Measurements from ENCODE around the gene SCAF4.
"Not testable (repeated sequence)": the region's sequence is repeated elsewhere in the genome, so short reads cannot be mapped to it uniquely, and the experiment has no call there.

SCAF4 gene

DNA sequence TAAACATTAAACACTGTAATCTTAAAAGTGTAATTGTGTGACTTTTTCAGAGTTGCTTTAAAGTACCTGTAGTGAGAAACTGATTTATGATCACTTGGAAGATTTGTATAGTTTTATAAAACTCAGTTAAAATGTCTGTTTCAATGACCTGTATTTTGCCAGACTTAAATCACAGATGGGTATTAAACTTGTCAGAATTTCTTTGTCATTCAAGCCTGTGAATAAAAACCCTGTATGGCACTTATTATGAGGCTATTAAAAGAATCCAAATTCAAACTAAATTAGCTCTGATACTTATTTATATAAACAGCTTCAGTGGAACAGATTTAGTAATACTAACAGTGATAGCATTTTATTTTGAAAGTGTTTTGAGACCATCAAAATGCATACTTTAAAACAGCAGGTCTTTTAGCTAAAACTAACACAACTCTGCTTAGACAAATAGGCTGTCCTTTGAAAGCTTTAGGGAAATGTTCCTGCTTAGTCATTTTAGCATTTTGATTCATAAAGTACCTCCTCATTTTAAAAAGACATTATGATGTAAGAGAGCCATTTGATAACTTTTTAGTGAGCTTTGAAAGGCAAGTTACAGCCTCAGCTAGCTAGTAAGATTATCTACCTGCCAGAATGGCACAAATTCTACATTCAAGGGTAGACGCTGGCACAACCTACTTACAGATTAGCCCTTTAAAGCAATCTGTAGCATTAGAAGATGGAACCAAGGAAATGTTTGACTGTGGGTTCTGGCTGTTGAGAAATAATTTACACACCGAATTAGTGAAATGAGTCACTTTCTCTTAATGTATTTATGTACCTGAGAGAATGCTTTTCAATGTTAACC, 63.0 kb downstream of the SCAF4 start:
- DNase-seq = no peak

DNA sequence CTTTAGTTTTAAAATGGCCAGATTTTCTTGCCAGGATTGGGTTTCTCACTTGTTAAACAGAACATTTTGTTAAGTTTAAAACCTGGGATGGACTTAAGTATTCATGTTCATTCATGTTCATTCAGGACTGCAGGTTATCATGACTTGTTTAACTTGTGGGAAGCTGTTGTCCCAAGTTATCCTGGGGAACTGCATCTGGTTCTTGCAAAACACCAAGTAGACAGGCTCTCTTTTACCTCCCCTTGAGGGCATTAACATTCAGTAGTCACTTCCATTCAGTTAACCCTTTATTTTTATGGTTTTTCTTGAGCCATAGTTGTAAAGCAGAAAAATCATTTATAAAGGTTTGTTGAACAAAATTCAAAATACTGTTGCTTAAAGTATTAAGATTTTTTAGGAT, 64.3 kb downstream of the SCAF4 start:
- no peak for DNase-seq

DNA sequence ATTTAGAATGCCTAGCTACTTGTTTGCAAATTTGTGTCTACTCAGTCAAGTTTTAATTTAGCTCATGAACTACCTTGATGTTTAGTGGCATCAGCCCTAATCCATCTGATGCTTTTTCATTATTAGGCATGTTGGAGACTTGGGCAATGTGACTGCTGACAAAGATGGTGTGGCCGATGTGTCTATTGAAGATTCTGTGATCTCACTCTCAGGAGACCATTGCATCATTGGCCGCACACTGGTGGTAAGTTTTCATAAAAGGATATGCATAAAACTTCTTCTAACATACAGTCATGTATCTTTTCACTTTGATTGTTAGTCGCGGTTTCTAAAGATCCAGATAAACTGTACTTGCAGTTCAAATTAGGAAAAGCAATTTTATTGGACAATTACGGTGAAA, 64.8 kb downstream of the SCAF4 start:
- no peak for DNase-seq

DNA sequence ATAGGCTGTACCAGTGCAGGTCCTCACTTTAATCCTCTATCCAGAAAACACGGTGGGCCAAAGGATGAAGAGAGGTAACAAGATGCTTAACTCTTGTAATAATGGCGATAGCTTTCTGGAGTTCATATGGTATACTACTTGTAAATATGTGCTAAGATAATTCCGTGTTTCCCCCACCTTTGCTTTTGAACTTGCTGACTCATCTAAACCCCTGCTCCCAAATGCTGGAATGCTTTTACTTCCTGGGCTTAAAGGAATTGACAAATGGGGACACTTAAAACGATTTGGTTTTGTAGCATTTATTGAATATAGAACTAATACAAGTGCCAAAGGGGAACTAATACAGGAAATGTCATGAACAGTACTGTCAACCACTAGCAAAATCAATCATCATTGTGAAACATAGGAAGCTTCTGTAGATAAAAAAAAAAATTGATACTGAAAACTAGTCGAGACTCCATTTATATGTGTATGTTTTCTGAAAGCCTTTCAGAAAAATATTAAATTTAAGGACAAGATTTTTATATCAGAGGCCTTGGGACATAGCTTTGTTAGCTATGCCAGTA, 65.4 kb downstream of the SCAF4 start:
- no peak for DNase-seq

DNA sequence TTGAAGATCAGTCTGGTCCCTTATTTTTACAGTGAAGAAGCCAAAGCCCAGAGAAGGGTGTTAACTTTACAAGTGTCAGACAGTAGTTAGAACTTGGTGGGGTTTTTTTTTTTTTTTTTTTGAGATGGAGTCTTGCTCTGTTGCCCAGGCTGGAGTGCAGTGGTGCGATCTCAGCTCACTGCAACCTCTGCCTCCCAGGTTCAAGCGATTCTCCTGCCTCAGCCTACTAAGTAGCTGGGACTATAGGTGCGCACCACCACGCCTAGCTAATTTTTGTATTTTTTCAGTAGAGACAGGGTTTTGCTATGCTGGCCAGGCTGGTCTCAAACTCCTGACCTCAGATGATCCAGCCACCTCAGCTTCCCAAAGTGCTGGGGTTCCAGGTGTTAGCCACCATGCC, 66.0 kb downstream of the SCAF4 start:
- DNase-seq = not testable (repeated sequence)

DNA sequence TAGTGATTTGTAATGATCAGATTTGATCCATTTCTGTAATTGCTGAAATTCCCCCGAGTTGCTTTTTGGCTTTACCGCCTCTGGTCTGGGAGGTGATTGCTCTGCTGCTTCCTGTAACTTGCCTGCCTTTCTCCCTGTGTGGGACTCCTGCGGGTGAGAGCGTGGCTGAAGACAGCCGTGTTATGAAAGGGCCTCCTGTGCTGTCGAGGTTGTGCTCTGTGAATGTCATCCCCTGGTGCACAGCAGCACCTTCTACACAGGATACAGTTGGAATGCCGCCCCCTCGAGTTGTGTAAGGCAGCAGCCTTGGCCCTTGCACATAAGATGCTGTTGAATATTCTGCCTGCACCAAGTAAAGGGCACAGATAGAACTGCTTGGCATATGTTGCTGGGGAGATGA, 66.5 kb downstream of the SCAF4 start:
- no peak for DNase-seq

DNA sequence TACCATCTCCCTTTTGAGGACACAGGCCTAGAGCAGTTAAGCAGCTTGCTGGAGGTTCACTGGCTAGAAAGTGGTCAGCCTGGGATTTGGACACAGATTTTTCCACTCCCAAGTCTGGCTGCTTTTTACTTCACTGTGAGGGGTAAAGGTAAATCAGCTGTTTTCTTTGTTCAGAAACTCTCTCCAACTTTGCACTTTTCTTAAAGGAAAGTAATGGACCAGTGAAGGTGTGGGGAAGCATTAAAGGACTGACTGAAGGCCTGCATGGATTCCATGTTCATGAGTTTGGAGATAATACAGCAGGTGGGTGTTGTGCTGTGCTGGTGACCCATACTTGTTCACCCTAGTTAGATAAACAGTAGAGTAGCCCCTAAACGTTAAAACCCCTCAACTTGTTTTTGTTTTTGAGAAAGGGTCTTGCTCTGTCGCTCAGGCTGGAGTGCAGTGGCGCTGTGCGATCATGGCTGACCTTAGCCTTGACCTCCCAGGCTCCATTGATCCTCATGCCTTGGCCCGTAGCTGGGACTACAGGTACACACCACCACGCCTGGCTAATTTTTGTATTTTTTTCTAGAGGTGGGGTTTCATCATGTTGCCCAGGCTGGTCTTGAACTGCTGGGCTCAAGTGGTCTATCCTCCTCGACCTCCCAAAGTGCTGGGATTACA, 68.2 kb downstream of the SCAF4 start:
- no peak for DNase-seq

DNA sequence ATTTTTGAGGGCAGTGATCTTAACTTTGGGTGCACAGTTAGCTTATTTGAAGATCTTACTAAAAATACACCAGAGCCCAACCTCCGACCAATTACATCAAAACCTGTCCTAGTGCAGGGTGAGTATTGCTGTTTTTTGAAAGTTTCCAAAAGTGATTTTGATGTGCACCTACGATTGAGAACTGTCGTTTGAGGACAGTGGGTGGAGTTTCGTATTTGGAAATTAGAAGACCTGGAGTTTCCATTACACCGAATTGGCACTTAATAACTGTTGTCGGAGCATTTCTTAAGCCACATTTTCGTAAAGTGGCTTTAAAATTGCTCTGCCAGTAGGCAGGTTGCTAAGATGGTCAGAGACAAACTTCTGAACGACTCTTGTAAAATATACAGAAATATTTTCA, 71.3 kb downstream of the SCAF4 start:
- DNase-seq = no peak

DNA sequence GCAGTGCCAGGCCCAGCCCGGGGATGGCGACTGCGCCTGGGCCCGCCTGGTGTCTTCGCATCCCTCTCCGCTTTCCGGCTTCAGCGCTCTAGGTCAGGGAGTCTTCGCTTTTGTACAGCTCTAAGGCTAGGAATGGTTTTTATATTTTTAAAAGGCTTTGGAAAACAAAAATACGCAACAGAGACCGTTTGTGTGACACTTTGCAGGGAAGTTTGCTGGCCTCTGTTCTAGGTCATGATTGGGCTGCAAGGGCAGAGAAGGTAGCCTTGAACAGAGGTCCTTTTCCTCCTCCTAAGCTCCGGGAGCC, 71.7 kb downstream of the SCAF4 start:
- DNase-seq = no peak

DNA sequence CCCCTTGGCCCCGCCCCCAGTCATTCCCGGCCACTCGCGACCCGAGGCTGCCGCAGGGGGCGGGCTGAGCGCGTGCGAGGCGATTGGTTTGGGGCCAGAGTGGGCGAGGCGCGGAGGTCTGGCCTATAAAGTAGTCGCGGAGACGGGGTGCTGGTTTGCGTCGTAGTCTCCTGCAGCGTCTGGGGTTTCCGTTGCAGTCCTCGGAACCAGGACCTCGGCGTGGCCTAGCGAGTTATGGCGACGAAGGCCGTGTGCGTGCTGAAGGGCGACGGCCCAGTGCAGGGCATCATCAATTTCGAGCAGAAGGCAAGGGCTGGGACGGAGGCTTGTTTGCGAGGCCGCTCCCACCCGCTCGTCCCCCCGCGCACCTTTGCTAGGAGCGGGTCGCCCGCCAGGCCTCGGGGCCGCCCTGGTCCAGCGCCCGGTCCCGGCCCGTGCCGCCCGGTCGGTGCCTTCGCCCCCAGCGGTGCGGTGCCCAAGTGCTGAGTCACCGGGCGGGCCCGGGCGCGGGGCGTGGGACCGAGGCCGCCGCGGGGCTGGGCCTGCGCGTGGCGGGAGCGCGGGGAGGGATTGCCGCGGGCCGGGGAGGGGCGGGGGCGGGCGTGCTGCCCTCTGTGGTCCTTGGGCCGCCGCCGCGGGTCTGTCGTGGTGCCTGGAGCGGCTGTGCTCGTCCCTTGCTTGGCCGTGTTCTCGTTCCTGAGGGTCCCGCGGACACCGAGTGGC, 72.2 kb downstream of the SCAF4 start, which contains the start of gene SOD1:
TSS of gene SOD1 (plus strand) at position 158 of the 723 bp plus-strand sequence. CDS start at position 235, 77 bp downstream.
- peak; percentile 96 for DNase-seq

DNA sequence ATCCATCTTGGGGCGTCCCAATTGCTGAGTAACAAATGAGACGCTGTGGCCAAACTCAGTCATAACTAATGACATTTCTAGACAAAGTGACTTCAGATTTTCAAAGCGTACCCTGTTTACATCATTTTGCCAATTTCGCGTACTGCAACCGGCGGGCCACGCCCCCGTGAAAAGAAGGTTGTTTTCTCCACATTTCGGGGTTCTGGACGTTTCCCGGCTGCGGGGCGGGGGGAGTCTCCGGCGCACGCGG, 72.7 kb downstream of the SCAF4 start:
- no peak for DNase-seq

DNA sequence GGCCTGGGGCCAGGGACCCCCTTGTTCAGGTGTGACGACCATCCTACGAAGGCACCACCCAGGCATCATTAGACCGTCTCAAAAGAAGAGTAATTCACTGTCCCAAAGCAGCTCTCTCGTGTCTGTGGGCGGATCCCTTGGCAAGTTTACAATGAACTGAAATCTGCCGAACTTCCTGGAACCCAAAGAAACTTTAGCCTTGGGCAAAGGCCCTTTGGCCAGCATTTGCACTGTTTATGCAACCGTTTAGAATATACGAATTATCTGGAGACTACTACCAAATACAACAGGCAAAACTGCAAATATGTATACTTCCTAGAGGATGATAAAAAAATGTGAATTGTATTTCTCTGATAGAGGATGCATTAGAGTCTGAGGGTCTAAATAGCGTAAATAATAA, 73.9 kb downstream of the SCAF4 start:
- no peak for DNase-seq

DNA sequence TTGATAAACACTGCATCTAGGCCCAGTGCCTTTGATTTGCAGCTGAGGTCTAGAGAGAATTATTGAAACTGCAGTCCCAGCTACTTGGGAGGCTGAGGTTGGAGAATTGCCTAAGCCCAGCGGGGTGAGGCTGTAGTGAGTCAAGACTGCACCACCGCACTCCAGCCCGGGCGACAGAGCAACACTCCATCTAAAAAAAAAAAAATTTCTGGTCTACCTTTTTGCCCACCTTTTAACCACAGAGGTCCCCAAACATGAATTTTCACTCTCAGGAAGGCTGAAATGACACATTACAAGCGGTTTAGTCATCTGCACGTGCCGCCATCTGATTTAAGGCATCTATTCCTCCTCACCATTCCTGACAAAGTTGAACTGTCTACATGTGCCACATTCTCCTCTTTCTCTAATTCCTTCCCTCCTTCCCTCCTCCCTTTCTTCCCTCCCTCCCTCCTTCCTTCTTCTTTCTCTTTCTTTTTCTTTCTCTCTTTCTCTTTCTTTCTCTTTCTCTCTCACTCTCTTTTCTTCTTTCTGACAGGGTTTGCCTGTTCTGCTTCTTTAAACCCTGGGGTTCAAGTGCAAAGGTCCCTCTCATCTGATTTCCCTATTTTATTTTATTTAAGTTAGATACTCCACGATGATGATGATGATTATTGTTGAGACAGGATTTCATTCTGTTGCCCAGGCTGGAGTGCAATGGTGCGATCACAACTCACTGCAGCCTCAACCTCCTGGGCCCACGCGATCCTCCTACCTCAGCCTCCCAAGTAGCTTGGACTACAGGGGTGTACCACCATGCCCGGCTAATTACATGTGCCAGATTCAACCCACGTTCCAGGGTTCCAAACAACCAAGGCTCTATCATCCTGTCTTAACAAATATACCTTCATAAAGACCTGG, 75.5 kb downstream of the SCAF4 start:
- DNase-seq = no peak

DNA sequence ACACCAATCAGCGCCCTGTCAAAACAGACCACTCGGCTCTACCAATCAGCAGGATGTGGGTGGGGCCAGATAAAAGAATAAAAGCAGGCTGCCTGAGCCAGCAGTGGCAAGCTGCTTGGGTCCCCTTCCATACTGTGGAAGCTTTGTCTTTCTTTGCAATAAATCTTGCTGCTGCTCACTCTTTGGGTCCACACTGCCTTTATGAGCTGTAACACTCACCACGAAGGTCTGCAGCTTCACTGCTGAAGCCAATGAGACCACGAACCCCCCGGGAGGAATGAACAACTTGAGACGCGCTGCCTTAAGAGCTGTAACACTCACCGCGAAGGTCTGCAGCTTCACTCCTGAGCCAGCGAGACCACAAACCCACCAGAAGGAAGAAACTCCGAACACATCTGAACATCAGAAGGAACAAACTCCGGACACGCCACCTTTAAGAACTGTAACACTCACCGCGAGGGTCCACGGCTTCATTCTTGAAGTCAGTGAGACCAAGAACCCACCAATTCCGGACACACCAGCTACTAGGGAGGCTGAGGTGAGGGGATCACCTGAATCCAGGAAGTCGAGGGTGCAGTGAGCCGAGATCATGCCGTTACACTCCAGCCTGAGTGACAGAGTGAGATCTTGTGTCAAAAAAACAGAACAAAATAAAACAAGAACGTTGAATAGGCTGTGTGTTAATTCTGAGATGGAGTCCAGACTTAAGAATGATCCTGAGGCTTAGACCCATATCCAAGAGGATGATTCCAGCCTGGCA, 76.9 kb downstream of the SCAF4 start:
- peak; percentile 36 for DNase-seq

DNA sequence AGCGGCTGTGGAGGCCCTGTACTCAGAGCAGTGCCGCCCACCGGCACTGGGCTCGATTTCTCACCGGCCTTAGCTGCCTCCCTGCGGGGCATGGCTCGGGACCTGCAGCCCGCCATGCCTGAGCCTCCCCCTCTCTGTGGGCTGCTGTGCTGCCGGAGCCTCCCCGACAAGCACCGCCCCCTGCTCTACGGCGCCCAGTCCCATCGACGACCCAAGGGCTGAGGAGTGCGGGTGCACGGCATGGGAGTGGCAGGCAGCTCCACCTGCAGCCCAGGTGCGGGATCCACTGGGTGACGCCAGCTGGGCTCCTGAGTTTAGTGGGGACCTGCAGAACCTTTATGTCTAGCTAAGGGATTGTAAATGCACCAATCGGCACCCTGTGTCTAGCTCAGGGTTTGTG, 77.6 kb downstream of the SCAF4 start:
- DNase-seq = no peak

DNA sequence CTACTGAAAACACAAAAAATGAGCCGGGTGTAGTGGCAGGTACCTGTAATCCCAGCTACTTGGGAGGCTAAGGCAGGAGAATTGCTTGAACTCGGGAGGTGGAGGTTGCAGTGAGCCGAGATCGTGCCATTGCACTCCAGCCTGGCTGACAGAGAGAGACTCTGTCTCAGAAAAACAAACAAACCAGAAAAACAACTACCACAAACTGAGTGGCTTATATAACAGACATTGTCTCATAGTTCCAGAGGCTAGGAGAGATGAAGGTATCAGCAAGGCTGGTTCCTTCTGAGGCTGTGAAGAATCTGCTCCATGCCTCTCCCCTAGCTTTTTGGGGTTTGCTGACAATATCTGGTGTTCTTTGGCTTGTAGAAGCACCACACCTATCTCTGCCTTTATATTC, 80.4 kb downstream of the SCAF4 start:
- DNase-seq = not testable (repeated sequence)

DNA sequence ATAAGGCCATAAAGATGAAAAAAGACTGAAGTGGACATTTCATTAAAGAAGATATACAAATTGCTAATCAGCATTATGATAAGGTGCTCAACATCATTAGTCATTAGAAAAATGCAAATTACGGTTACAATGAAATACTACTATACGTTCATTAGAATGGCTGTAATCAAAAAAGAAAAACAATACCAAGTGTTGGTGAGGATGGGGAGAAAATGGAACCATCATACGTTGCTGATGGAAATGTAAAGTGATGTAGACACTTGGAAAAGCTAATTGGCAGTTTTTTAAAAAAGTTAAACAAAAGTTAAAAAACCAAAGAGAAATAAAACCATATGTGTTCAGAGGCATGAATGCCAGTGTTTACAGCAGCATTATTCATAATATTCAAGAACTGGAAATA, 81.0 kb downstream of the SCAF4 start:
- DNase-seq = no peak

DNA sequence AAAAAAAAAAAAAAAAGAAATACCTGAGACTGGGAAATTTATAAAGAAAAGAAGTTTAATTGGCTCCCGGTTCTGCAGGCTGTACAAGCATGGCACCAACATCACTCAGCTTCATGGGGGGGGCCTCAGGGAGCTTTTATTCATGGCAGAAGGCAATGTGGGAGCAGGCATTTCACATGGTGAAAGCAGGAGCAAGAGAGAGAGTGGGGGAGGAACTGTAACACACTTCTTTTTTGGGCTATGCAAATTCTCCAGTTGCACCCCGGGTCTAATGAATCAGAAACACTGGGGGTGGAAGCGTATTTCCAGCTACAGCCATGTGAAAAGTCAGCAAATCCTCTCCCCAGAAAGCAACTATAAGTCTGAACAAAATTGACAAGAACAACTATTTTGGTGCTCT, 84.3 kb downstream of the SCAF4 start:
- DNase-seq = no peak

DNA sequence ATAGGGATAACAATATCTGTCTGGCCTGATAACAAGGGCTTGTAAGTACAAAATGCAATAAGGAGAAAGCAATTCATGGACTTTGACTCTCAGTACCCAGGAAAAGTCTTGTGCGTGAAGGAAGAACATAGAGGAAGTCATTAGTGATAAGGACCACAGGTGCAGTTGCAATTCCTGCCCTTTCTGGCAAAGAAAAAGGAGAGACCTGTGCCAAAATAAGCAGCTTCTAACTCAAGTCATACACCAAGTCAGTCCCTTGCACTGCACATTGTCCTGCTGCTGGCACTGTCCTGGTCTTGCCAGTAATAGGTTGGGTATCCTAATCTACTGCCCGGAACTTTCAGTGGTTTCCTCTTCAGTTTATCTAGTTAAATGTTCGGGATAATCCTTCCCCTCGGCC, 87.3 kb downstream of the SCAF4 start:
- no peak for DNase-seq

DNA sequence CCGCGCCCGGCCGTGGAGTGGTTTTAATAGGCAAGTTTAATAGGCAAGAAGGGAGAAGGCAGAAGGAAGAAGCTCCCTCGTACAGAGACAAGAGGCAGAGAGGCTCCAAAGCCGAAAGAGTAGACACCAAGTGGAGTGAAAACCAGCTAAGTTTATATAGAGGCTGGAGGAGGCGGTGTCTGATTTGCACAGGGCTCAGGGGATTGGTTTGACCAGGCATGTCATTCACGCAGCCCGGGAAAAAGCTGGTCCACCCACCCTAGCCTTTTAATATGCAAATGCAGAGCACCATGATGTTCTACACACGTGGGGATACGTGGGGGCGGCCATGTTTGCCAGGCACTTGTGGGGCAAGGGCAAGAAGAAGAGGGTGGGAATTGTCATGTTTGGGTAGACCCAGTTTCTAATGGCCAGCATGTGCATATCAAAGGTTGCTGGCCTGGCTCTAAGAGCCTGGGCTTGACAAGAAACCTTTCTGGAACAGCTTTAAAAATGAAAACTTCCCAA, 90.4 kb downstream of the SCAF4 start:
- DNase-seq = no peak

DNA sequence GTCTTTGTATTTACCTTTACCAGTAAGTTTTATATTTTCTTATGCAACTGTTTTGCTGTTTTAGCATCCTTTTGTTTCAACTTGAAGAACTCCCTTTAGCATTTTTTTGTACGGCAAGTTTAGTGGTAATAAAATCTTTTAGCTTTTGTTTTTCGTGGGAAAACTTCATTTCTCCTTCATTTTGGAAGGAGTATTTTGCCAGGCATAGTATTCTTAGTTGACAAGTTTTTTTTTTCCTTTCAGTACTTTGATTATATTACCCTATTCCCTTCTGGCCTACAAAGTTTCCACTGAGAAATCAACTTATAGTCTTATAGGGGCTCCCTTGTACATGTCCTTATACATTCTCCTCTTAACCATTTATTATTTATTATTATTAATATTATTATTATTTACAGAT, 95.0 kb downstream of the SCAF4 start:
- no peak for DNase-seq

DNA sequence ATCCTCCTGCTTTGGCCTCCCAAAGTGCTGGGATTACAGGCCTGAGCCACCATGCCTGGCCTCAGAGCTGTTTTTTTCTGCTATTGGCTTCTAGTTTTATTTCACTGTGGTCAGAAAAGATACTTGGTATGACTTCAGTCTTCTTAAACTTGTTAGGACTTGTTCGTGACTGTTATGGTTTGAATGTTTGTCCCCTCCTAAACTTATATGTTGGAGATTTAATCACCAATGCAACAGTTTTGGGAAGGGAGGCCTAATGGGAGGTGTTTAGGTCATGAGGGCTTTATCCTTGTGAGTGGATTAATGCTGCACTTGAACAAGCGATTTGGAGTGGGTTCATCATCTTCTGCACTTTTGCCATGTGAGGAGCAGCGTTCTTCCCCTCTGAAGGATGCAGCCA, 96.9 kb downstream of the SCAF4 start:
- no peak for DNase-seq
